Renal cortical epithelial cell (primary cell): Measurements from ENCODE around the gene CCDC73. TPM values are rescaled to one million over a fixed set of nuclear protein-coding genes. Genes with fewer than 3 reads are reported as not detected.
A peak's percentile ranks its signal among the peaks of the same experiment; 100 is the strongest.
"Not testable (repeated sequence)": the region's sequence is repeated elsewhere in the genome, so short reads cannot be mapped to it uniquely, and the experiment has no call there.

Experiments
- DNase-seq: peaks from one replicate; pipeline ENCODE4 v3.0.0-alpha.2; 2011; ENCODE audit warnings: low read depth
- total RNA-seq: library from RNA; depleted of rRNA; stranded (reverse); fragments of >200 nt; gene quantifications from 2 replicates; pipeline ENCODE4 v1.2.3, GENCODE V29; 2014

CCDC73 gene
- total RNA-seq, 1 donor from 2014 or later, result 0.30 TPM

- DNase-seq, result no peak
Observed at GRCh38 chr11:32705309-32706033, 89.0 kb downstream of the CCDC73 start.

- no peak for DNase-seq
Observed at GRCh38 chr11:32704775-32705174, 89.7 kb downstream of the CCDC73 start.

GRCh38 chr11:32704261-32704660 is 90.2 kb downstream of the CCDC73 start:
- no peak for DNase-seq

- no peak for DNase-seq
Observed at GRCh38 chr11:32701616-32702015, 92.8 kb downstream of the CCDC73 start.

- DNase-seq, result no peak
Observed at GRCh38 chr11:32698579-32698978, 95.9 kb downstream of the CCDC73 start.

GRCh38 chr11:32671051-32671450 is 123.4 kb downstream of the CCDC73 start:
- no peak for DNase-seq

GRCh38 chr11:32659672-32660071 is 134.8 kb downstream of the CCDC73 start:
- no peak for DNase-seq

GRCh38 chr11:32658639-32659406 is 135.6 kb downstream of the CCDC73 start:
- DNase-seq, result peak; percentile 34

GRCh38 chr11:32643526-32643925 is 150.9 kb downstream of the CCDC73 start:
- DNase-seq, result peak; percentile 23

GRCh38 chr11:32641361-32641760 is 153.1 kb downstream of the CCDC73 start:
- no peak for DNase-seq

GRCh38 chr11:32635819-32636218 is 158.6 kb downstream of the CCDC73 start:
- no peak for DNase-seq

- DNase-seq, result no peak
Observed at GRCh38 chr11:32630844-32631243, 163.6 kb downstream of the CCDC73 start.

- DNase-seq, result no peak
Observed at GRCh38 chr11:32616903-32617302, 177.6 kb downstream of the CCDC73 start.

GRCh38 chr11:32615422-32615821 is 179.0 kb downstream of the CCDC73 start:
- DNase-seq, result peak; percentile 37

- no peak for DNase-seq
Observed at GRCh38 chr11:32613500-32614151, 180.8 kb downstream of the CCDC73 start.

- DNase-seq, result no peak
Observed at GRCh38 chr11:32610797-32611352, 183.6 kb downstream of the CCDC73 start.

GRCh38 chr11:32608826-32609225 is 185.6 kb downstream of the CCDC73 start:
- not testable (repeated sequence) for DNase-seq

GRCh38 chr11:32606220-32606619 is 188.2 kb downstream of the CCDC73 start:
- DNase-seq, result no peak

- DNase-seq, result no peak
Observed at GRCh38 chr11:32602657-32603415, 191.6 kb downstream of the CCDC73 start.

- DNase-seq, result peak; percentile 77
Observed at GRCh38 chr11:32597921-32598320, 196.5 kb downstream of the CCDC73 start.

GRCh38 chr11:32596114-32596513 is 198.3 kb downstream of the CCDC73 start:
- not testable (repeated sequence) for DNase-seq

- no peak for DNase-seq
Observed at GRCh38 chr11:32594272-32594671, 200.2 kb downstream of the CCDC73 start.
